ENCODE data around the gene SEC14L1.

- no peak for TF ChIP-seq GATA3 (IDR thresholded peaks at IDR 0.05; ENCODE audit: low read depth, low read length)
- TF ChIP-seq GATA2 (IDR thresholded peaks at IDR 0.05; ENCODE audit: low read depth, low read length) = no peak
These were observed 70.9 kb downstream of the SEC14L1 start for GRCh38 chr17:77211681-77212080.

All from SH-SY5Y (cell line).